GM18868 (cell line): ENCODE results near the gene RAB11B.
"Not testable (repeated sequence)": the region's sequence is repeated elsewhere in the genome, so short reads cannot be mapped to it uniquely, and the experiment has no call there.

Experiments used
- ATAC-seq: cut with Tn5 transposase; IDR thresholded peaks from one replicate; pipeline ENCODE4 v1.9.1; 2021; ENCODE audit warnings: mild to moderate bottlenecking, moderate library complexity; ENCODE audit not compliant: unreplicated experiment

RAB11B gene

GRCh38 chr19:8370176-8371010 lies 19.8 kb upstream of the RAB11B start:
- ATAC-seq, result no peak

DNA sequence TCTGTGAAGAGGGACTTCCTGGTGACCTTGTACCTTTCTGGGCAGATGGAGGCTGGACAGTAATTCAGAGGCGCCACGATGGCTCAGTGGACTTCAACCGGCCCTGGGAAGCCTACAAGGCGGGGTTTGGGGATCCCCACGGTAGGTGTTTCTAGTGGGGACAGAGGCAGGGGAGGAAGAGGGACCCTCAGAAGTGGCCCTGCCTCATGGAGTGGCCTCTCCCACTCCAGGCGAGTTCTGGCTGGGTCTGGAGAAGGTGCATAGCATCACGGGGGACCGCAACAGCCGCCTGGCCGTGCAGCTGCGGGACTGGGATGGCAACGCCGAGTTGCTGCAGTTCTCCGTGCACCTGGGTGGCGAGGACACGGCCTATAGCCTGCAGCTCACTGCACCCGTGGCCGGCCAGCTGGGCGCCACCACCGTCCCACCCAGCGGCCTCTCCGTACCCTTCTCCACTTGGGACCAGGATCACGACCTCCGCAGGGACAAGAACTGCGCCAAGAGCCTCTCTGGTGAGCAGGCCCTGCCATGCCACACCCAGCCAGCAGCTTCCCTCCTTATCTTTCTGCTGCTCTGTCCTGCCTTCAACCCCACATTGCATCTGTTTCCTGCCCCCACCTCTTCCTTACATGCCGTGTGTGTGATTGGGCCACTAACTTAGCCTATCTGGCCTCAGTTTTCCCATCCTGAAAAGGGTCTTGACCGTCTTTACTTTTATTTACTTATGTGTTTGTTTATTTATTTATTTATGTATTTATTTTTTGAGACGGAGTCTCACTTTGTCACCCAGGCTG lies 19.0 kb upstream of the RAB11B start:
- ATAC-seq, result no peak

DNA sequence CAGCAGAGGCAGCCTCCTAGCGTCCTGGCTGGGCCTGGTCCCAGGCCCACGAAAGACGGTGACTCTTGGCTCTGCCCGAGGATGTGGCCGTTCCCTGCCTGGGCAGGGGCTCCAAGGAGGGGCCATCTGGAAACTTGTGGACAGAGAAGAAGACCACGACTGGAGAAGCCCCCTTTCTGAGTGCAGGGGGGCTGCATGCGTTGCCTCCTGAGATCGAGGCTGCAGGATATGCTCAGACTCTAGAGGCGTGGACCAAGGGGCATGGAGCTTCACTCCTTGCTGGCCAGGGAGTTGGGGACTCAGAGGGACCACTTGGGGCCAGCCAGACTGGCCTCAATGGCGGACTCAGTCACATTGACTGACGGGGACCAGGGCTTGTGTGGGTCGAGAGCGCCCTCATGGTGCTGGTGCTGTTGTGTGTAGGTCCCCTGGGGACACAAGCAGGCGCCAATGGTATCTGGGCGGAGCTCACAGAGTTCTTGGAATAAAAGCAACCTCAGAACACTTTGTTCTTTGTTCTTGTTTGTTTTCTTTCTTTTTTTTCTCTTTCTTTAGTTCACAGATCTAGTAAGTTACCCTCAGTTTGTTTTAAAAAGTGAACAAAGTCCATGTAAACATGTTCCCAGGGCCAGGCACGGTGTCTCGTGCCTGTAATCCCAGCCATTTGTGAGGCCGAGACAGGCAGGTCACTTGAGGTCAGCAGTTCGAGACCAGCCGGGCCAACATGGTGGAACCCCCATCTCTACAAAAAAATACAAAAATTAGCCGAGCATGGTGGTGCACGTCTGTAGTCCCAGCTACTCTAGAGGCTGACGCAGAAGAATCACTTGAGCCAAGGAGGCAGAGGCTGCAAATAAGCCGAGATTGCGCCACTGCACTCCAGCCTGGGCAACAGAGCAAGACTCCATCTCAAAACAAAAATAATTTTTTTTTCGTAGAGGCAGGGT lies 16.0 kb upstream of the RAB11B start:
- no peak for ATAC-seq

- not testable (repeated sequence) for ATAC-seq
Observed at GRCh38 chr19:8375766-8376165, 14.4 kb upstream of the RAB11B start.

DNA sequence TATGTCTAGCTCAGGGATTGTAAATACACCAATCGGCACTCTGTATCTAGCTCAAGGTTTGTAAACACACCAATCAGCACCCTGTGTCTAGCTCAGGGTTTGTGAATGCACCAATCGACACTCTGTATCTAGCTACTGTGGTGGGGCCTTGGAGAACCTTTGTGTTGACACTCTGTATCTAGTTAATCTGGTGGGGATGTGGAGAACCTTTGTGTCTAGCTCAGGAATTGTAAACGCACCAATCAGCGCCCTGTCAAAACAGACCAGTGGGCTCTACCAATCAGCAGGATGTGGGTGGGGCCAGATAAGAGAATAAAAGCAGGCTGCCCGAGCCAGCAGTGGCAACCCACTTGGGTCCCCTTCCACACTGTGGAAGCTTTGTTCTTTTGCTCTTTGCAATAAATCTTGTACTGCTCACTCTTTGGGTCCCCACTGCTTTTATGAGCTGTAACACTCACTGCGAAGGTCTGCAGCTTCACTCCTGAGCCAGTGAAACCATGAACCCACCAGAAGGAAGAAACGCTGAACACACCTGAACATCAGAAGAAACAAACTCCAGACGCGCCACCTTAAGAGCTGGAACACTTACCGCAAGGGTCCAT lies 13.7 kb upstream of the RAB11B start:
- not testable (repeated sequence) for ATAC-seq

DNA sequence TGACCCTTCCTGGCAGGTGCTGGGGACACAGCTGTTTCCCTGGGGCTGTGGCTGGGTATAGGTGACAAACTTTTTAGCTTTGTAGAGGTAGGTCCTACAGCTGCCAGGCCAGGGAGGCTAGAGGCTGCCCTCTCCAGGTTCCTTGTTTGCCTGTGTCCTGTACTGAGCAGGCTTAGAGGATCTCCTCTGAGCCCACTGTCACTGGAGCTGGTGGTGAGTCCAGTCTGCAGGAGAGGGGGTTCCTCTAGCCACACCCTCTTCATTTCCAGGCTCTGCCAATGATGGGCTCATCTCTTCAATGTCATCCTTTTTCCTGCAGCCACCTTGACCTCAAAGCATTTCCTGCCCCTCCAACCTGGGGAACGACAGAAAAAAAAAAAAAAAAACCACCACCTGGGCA lies 12.6 kb upstream of the RAB11B start:
- no peak for ATAC-seq

DNA sequence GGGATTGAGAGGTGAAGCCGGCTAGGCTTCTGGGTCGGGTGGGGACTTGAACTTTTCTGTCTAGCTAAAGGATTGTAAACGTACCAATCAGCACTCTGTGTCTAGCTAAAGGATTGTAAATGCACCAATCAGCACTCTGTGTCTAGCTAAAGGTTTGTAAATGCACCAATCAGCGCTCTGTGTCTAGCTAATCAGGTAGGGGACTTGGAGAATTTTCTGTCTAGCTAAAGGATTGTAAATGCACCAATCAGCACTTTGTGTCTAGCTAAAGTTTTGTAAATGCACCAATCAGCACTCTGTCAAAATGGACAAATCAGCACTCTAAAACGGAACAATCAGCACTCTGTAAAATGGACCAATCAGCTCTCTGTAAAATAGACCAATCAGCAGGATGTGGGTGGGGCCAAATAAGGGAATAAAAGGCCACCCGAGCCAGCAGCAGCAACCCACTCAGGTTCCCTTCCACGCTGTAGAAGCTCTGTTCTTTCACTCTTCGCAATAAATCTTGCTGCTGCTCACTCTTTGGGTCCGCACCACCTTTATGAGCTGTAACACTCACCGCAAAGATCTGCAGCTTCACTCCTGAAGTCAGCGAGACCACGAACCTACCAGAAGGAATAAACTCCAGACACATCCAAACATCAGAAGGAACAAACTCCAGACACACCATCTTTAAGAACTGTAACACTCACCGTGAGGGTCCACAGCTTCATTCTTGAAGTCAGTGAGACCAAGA lies 10.8 kb upstream of the RAB11B start:
- not testable (repeated sequence) for ATAC-seq

DNA sequence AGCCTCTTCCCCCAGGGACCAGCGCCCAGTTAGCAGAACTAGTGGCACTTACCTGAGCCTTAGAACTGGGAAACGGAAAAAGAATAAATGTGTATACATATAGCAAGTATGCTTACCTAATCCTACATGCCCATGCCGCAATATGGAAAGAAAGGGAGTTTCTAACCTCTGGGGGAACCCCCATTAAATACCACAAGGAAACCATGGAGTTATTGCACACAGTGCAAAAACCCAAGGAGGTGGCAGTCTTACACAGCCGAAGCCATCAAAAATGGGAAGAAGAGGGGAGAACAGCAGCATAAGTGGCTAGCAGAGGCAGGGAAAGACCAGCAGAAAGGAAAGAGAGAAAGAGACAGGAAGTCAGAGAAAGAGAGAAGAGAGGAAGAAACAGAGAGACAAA lies 5.6 kb upstream of the RAB11B start:
- not testable (repeated sequence) for ATAC-seq

DNA sequence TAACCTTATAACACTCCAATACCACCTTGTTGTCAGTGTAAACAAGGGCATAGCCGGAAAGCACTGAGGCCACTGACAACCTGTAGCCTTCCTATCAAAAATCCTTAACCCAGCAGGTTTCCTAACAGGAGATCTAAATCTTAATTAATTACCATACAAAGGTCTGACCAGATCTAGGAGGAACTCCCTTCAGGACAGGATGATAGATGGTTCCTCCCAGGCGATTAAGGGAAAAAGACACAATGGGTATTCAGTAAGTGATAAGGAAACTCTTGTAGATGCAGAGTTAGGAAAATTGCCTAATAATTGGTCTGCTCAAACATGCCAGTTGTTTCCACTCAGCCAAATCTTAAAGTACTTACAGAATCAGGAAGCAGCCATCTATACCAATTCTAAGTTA lies 5.1 kb upstream of the RAB11B start:
- ATAC-seq, result not testable (repeated sequence)

DNA sequence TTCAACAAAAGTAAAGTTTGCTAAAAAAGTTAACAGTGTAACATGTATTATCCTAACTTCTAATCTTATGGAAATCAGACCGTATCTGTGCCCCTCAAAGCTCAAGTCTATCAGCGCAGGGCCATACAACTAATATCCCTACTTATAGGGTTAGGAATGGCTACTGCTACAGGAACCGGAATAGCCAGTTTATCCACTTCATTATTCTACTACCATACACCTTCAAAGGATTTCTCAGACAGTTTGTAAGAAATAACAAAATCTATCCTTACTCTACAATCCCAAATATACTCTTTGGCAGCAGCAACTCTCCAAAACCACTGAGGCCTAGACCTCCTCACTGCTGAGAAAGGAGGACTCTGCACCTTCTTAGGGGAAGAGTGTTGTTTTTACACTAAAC lies 4.6 kb upstream of the RAB11B start:
- not testable (repeated sequence) for ATAC-seq

- ATAC-seq, result not testable (repeated sequence)
Observed at GRCh38 chr19:8386419-8386818, 3.7 kb upstream of the RAB11B start.

DNA sequence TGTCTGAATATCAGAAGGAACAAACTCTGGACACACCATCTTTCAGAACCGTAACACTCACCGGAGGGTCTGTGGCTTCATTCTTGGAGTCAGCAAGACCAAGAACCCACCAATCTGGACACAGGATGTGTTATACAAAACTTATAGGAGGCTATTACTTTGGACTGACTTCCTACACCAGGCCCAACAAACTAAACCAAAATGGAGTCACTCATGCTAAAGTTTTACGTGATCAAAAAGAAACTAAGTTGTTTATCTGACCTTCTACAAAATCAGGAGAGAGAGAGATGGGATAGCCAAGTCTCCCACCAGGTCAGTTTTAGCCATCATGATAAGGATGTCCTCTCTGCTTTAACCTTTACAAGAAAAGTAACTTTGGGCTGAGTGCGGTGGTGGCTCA lies 3.2 kb upstream of the RAB11B start:
- ATAC-seq, result no peak

DNA sequence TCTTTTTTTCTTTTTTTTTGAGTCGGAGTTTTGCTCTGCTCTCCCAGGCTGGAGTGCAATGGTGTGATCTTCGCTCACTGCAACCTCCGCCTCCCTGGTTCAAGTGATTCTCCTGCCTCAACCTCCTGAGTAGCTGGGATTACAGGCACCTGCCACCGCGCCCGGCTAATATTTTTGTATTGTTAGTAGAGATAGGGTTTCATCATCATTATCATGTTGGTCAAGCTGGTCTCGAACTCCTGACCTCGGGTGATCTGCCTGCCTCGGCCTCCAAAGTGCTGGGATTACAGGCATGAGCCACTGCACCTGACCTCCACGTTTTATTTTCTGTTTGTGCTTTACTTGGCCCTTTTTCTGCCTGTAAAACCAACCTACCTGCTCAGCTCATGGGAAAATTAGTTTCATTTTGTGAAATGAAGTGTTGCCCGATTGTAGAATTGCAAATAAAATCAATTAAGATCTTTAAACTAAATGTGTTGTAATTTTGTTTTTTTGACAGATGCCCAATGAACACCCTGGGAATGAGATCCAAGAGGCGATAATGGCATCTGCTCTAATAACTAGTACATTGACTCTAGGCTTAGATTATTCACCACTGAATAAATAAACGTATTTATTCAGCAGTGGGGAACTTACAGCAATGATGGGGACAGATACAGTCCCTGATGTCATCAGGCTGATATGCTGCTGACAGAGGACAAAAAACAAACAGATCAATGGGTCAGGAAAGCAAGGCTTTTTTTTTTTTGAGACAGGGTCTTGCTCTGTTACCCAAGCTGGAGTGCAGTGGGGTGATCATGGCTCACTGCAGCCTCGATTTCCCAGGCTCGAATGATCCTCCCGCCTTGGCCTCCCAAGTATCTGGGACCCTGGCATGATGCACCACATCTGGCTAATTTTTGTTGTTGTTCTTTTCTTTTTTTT lies 2.2 kb upstream of the RAB11B start:
- no peak for ATAC-seq

DNA sequence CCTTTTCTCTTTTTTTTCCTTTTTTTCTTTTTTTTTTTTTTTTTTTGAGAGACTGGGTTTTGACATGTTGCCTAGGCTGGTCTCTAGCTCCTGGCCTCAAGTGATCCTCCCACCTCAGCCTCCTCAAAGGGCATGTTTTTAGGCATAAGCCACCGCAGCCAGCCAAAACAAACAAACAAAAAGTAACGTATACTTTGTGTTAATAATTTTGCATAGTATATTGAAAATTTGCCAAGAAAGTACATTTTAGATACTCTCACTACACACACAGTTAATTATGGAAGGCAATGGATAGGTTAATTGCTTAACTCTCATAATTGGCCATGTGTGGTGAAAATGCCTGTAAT lies 1.6 kb upstream of the RAB11B start:
- ATAC-seq, result no peak

DNA sequence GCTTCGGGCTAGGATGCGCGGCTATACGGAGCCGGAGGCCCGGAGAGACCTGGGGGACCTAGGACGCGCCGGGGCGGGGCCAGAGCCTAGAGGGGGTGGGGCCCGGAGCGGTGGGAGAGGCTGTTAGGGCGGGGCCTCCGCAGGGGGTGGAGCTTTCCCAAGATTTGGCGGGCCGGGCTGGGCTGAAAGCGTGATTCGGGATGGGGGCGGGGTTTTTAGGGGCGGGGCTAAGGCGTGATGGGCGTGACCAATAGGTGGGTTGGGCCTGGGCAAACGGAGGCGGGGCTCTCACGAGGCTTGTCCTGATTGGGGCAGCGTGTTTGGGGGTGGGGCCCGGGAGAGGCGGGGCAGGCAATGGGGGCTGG lies 439 bp downstream of the RAB11B start:
- peak; percentile 35 for ATAC-seq

GRCh38 chr19:8391198-8392016 lies 1.2 kb downstream of the RAB11B start:
- no peak for ATAC-seq

DNA sequence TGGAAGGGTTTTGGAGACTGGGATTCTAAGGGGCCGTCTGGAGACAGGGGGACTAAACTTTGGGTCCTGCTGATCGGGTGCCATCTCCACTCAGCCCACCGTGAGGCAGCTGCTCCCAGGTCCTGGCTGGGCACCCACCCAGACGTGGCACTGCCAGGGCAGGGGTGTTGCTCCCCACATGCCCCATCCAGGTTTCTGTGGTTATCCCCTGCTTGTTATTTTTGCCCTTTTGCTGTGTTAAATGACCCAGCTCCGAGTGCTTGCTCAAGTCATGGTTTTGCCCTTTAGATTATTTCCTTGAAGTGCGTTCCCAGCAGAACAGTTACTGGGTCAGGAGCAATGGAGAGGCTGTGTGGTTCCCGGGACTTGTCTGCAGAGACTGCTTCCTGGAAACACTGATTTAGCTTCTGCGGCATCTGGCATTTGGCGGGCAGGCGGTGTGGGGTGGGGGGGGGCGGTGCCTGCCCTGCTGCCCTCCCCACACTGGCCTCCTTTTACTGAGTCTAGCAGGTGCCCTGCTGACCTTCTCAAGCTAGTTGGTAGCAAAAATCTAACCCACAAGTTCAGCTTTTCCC lies 1.9 kb downstream of the RAB11B start:
- ATAC-seq, result no peak
